ENCODE measurements around the gene RRAS2.

GRCh38 chr11:14305649-14306048 is 53.3 kb downstream of the RRAS2 start:
- no peak for TF ChIP-seq CTCF (conservative IDR thresholded peaks at IDR 0.05; ENCODE audit: low read length)
- no peak for TF ChIP-seq EZH2phosphoT487 (IDR thresholded peaks at IDR 0.05; ENCODE audit: borderline replicate concordance, low read depth, low read length)
